GM21526 (cell line): ENCODE results near the gene TIAM2.

Experiments
- ATAC-seq: cut with Tn5 transposase; IDR thresholded peaks from one replicate; pipeline ENCODE4 v1.9.1; 2021; ENCODE audit warnings: moderate library complexity; ENCODE audit not compliant: unreplicated experiment, low FRiP score

Gene TIAM2

DNA sequence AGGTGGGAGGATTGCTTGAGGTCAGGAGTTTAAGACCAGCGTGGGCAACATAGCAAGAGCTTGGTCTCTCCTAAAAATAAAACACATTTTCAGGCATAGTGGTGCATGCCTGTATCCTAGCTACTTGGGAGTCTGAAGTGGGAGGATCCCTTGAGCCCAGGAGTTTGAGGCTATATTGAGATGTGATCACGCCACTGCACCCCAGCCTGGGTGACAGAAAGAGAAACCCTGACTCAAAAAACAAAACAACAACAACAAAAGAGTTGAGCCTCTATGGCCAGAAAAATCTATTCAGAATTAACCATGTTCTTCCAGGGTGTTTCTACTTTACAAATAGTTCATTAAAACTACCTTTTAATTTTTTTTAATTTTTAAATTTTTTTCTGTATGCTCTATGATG lies 60.6 kb downstream of the TIAM2 start:
- ATAC-seq: no peak

DNA sequence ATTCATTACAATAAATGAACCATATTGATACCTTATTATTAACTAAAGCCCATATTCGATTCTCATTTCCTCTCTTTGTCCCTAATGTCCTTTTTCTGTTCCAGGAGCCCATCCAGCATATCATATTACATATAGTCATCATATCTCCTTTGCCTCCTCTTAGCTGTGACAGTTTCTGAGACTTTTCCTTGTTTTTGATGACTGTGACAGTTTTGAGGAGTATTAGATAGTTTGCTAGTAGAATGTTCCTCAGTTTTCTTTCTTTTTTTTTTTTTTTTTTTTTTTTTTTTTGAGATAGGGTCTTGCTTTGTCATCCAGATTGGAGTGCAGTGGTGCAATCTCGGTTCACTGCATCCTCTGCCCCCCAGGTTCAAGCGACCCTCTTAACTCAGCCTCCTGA lies 61.6 kb downstream of the TIAM2 start:
- ATAC-seq: no peak

DNA sequence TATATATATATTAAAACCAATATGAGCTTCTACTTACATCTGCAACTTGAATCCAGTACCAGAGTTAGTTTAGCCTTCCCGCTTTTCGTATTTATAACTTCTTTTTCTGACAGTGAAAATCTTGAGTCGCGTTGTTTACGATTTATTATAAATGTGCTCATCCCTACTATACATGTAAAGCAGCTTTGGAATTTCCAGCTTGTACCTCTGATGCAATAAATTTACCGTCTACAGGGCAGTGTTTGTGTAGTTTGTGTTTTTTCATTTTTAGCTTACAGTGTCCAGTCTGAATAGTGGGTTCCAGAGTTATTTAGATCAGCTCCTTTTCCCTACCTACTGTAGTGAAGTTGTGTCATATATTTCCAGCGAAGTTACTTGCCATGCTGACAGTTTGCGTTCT lies 66.3 kb downstream of the TIAM2 start:
- ATAC-seq: no peak

DNA sequence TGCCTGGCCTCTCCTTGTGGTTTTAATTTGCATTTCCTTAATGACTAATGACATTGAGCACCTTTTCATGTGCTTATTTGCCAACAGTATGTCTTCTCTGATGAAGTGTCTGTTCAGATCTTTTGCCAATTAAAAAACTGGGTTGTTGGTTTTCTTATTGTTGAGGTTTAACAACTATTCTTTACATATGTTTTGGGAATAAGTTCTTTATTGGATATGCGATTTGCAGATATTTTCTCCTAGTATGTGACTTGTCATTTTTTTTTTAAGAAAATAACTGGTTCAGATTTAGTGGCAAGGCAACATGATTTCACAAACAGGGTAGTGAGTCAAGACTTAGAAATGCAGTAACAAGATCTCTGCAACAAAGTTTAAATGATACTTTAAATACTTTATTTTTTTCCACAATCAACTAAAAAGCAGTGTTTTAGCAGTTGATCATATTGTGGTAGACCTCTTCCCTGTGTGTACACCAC lies 67.8 kb downstream of the TIAM2 start:
- ATAC-seq: no peak

DNA sequence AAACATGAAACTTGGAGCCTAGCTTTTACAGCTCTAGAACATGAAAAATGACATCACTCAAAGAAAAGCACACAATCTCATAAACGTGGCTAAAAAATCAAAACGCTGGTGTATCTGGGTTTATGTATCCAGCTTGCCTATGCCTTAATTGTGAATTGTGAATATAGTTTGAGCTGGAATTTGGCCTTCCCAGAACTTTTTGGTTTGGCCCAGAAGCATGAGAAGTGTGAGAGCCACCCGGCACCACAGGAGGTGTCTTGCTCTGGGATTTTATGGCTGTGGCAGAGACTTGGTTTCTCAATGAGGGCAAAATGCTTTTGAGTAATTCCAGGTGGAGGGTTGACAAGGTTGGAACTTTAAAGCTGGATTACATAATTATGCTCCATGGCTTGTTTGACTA lies 69.2 kb downstream of the TIAM2 start:
- no peak for ATAC-seq

DNA sequence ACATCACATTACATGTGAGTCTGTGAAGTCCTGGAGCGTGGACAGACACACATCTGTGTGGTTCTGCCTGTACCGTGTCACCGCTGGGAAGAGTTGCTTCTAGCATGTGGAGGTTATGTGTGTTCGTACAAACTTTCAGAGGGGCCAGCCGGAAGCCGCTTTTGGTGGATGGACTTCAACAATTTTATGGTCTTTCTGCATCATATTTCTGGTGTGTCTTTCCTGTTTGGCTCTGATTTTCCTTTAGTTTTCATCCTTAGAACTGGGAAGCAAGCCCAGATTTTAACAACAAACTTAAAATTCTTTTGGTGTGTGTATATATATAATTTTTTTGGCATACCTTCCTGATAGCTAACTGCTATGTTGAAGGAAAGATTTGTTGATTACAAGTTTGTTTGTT lies 71.2 kb downstream of the TIAM2 start:
- ATAC-seq: no peak

DNA sequence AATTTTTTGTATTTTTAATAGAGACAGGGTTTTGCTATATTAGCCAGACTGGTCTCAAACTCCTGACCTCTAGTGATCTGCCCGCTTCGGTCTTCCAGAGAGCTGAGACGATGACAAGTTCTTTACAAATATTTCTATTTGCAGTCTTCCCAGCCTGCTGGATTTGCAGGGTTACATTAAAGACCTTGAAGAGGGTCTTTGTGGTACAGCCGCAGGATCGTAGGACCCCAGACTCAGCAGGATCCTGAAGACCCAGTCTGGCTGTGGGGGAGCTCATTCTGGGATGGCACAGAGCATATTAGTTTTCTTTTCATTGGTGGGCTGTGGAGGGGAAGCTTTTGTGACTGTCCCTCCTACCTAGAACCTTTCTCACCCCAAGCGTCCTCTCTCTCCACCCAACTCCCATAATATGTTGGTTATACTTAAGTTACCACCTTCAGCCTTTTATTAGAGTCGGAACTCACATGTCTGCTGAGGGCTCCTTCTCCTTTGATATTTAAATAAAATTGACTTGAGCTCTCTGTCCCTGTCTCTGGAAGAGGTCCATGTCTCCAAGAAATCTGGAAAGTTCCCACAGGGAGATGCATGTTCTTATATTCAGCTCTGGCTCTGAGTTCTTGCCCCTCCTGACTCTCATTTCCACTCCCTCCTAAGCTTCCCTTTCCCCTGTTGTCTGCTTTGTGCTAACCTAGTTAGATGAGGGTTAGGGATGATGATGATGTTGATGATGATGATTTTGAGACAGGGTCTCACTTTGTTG lies 72.0 kb downstream of the TIAM2 start:
- no peak for ATAC-seq

DNA sequence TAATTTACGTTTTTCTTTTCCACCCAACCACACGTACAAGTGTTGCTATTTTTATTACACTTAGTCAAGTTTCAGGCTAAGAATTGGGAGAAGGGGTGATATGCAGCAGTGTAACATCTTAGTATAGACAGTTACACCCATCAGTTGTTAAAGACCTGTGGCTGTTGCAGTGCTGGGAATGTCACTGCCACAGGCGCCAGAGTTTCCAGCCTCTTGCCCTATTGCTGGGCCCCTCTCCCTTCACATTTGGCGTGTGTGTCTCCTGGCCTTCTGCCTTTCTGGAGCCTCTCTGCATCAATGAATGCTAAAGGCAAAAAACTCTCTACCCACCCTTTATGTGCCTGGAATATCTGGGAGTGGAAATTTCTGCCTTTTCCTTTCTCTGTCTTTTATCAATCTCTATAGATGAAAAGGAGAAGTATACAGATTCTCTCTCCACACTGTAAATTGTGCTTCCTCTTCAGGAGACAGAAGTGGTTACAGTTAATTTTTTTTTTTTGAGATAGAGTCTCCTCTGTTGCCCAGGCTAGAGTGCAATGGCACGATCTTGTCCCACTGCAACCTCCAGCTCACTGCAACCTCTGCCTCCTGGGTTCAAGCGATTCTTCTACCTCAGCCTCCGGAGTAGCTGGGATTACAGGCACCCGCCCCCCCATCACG lies 73.0 kb downstream of the TIAM2 start:
- no peak for ATAC-seq

DNA sequence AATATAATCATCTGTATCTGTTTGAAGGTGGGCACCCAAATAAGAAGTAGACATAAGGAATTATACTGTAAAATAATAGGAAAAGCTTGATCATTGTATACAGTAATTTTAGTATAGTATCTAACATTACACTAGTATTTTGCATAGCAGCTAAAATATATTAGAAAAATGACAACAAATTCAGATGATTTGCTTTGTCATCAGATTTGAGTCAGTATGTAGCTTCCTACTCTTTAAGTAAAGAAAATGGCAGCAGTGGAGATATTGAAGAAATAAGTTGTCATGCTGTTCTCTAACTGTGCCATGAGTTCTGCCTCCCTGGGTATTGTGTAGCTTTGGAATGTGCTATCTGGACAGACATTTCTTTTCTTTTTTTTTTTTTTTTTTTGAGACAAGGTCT lies 74.4 kb downstream of the TIAM2 start:
- ATAC-seq: no peak

DNA sequence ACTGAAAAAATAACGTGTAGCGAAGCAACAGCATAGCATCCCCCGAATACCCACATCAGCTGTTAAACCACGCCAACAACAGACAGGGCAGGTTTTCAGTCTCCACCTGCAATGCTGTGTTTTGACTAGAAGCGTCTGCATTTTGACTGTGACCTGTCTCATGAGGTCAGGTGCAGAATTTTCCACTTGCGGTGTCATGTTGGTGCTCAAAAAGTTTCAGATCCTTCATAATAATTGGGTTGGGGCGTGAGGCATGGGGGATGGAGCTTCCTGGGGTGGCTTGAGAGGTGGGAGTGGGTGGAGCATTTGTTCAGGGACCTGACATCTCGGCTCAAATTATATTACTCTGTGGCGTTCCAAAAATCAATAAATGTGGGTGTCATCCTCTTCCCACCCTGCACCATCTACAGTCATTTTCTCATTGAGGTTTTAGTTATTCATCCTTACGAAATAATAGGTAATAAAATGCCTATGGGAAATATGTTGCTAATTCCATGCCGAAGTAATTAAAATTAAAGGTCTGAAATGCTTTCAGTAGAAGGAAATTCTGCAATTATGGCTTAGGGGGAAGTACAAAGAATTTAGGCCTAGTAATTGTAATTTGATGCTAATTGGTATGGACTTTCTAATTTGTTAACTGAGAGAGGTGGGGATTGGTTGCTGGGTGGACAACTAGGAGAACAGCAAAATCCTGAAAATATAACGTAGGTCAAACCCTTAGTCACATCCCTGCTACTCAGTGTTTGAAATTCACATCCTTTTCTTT lies 81.0 kb downstream of the TIAM2 start:
- no peak for ATAC-seq

DNA sequence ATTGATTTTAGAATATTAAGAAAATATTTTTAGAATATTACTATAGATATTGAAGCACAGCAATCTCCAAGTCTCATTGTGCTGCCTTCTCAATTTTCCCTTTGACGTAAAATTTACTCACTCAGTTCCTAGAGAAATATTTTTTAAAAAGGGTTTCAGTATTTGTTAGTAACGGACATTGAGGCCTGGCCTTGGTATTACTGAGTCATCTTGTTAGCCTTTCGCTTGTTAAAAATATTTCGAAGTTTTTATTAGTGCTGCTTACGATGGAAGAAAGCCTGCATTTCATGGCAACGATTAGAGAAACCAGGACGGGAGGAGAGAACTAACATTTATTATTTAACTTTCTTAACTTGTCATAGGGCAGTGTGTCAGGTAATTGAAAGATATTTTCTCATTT lies 82.2 kb downstream of the TIAM2 start:
- ATAC-seq: no peak

DNA sequence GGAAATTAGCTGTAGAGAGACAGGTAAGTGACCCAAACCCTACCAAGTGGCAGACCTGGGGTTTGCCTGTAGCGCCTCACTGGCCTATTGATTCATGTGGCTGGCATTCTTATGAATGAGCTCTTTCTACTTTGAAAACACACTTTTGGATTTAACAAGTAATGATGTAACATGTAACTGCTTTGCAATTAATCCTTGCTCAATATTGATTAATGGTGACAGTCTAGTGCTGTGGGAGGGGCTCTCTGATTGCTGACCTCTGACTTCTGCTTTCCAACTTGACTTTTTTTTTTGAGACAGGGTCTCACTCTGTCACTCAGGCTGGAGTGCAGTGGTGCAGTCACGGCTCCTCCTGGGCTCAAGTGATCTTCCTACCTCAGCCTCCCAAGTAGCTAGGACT lies 82.7 kb downstream of the TIAM2 start:
- ATAC-seq: no peak

DNA sequence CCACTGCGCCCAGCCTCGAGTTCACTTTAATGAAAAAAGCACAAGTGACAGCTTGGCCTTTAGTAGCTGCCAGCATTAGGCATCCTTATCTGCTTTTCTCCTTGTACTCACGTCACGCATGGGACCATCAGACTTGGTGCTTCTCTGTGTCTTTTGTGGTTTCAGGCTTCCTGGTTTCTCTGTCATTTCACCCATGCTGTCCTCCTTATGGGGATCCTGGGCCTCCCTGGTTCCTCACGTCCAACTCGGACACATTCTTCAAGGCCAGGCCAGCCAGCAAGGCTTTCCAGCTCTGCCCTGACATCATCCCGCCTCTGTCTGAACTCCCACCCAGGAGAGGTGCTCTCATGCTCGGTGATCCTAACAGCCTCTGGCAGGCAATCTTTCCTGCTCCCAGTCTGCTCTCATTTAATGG lies 83.2 kb downstream of the TIAM2 start:
- ATAC-seq: no peak

DNA sequence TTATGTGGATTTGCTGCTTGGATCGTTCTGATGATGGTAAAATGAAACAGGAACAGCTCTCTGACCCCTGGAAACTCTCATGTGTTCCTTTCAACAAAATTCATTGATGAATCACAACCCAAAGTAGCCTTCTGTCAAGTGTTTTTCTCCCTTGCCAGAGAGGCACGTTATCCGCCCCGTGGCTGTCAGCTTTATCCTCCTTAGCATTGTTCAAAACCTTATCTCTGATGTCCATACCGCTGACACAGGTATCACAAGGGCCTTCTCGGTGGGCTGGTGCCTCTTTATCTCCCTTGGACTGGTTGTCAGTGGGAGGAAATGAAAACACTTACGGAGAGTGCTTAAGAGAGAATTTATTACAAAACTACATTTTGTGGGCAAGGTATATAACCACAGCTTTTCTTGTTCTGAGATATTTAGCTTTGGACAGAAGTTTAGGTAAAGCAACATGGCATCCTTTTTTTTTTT lies 84.9 kb downstream of the TIAM2 start:
- ATAC-seq: no peak

DNA sequence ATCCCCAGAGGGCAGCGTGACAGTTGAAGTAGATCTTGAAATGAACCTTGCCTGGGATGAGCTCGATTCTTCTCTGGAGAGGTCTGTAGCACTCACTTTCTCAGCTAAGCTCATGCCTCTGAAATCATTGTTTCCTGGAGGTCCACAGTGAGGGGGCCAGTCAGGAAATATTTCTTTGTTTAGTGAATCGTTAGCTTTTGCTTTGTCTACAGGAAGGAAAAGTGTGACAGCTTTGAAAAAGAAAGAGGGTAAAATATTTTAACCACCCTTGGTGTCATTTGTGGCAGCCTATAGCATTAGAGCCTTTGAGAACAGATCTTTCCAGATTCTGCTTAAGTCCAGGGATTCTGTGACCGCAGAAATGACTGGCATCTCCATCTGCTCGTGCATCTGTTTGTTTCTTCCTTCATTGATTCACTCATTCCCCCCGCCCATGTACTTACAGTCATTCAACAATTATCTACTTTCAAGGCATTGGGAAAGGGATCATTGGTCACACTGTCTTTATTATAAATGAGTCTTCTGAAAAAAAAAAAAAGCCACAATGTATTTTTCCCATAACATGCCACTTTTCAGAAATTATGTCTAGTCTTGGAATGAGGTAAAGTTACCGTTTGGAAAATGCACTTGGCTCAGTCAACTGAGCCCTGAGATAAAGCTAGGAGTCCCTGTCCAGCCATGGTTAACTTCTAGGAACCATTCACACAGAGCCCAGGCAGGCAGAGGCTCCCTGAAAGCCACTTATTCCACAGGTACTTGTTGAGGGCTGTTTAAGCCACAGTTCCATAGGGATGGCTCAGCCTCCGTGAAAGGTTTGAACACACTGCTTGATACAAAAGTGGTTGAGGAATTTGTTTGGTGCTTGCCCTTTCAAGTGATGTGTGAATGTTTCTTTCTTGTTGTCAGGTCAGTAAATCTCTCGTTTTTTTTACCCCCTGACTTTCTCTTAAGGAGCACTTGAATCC lies 86.0 kb downstream of the TIAM2 start:
- ATAC-seq: no peak

DNA sequence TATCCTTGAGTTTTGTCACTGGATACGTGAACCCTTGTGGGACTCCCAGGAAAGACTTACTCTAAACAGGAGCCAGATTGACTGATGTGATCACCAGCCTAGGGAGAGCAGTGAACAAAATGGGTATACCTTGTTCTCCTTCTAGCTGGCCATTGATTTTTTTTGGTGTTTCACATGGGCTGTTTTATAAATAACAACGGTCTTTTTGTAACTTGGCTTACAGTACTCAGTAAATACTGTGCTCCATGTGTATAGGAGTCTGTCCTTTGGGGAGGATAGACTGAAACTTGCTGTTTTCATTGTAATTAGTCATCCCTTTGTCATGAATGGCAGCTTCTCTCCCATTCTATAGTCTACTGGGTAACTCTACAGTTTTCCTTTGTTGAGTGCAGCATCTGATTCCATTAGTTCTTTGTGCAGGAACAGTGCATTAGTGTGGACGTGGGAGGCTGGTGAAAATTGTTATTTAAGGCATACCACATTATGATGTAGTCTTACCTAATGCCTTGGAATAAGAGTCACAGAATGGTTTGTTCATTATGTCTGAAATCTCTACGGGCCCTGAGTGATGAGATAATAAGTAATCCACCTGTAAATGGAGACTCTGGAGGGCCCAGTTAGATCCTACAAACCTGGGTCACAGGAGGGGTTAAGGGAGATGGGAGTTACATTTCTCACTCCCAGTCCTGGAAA lies 89.5 kb downstream of the TIAM2 start:
- ATAC-seq: no peak

DNA sequence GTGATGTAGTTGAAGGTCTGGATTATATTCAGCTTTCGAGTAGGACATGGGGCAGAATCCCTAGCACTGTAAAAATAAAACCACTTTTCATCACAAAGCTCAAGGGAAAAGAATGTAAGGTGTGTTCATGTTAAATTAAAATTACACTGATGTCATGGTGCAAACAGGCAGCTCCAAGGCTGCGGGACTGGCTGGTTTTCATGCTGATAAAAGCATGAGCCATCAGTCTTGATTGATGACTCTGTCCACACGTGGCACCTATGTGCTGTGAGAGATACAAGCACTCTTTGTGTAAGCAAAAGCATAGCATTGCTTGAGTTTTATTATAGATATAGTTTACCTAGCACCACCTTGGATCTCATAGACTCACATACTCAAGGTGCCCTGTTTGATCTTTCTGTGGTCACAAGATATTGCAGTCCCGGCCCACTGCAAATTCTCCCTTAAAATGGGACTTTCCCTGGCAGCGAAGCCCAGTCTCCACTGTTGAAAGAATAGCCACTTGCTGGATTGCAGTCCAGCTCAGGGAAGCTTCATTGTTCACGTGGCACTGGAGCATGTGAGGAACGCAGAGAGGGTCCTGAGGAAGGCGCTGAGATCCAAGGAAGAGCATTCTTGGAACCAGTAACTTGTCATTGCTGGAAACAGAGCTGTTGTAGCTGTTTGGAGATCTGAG lies 90.6 kb downstream of the TIAM2 start:
- no peak for ATAC-seq

DNA sequence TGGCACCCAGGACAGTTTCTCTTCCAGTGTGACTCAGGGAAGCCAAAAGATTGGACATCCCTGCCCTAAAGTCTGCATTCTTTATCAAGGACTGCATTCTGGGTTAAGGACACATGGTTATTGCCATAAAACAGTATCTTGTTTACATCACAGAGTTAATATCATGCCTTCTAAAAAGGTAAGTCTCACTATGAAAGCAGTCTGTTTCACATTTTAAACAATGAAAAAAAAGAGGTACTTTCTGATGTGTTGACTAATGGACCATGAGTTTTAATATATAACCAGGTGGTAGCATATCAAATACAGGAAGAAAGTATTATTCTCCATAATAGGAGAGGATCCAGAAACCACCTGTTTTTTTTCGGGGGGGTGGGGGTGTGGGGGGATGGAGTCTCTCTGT lies 93.7 kb downstream of the TIAM2 start:
- ATAC-seq: no peak

DNA sequence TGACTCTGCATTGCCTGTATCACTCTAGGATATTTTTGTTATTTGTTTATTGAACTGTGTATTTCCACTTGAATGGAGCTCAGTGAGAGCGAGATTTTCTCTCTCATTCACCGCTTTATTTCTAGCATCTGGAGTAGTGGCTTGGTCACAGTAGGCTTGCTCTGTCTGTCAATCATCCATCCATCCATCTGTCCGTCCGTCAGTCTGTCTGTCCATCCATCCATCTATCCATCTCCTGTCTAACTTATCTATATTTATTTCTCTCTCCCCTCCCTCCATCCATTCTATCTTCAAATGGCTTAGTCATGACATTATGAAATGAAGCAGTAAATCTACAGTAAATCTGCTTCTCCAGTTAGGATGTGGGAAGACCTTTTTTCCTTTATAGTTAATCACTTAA lies 94.6 kb downstream of the TIAM2 start:
- no peak for ATAC-seq
